ENCODE data around the gene MMP15.

MMP15 gene

GRCh38 chr16:58030136-58030840 lies 4.7 kb downstream of the MMP15 start:
- DNase-seq, result no peak
- TF ChIP-seq GATA1 (IDR thresholded peaks at IDR 0.05; ENCODE audit: low read depth, low read length) (no peak), POLR2A (IDR thresholded peaks at IDR 0.05; ENCODE audit: low read length) (no peak)

DNA sequence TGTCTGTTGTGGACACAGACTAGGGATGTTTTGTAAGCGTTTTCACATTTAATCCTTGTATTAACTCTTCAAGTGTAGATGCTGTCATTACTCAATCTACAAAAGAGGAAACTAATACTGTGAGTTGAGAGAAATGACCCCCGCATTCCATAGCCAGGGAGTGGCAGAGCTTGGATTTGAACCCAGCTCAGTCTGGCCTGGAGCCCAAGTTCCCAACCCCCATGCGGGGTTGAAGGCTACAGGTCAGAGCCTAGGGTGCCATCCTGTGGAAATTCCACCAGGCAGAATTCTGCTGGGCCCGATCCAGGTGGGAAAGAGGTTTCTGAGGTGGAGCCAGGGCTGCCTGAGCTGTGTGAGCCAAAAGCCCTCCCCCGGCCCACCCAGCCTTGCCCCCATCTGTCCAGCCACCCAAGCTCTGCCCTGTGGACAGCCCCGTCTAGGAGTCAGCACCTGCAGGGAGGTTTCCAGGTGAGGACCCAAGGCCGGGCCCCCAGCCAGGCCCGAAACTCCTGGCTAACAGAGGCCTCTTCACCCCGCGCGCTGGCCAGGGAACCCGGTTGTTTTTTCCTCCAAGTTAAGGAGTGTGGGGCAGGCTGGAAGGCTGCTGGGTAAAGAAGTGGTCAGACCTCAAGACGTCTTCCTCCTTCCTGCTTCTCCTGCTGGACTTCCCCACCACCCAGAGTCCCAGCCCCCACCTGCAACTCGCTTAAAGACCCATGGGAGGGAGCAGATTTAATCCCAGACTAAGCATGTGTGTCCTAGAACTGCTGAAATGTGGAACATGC lies 5.7 kb downstream of the MMP15 start:
- no peak for TF ChIP-seq GATA1 (IDR thresholded peaks at IDR 0.05; ENCODE audit: low read depth, low read length)
- TF ChIP-seq POLR2A (IDR thresholded peaks at IDR 0.05; ENCODE audit: low read length), result no peak

DNA sequence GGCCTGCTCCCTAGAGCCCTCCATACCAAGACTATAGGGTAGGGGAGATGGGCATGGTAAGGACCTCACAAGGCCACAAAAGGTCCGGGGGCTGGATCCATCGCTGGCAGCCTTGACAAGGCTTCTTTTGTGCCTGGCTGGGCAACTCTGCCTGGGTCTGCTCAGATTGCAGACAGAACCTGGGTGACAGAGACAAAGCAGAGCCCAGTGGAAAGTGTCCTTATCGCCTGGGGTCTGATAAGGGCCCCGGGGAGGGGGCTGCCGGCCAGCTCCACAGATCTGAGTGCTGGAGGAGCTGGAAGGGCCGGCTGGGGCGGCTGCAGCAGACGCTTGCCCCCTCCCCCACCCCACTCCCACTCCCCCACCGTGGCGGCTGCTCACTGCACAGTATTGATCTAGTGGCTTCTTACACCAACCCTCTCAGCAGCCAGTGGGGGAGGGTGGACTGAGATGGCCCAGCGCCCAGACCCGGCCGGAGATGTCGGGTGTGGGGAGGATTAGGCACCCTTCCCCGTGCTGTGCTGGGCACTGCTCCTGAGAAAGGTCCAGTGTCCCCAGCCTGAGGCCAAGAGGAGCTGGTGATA lies 7.2 kb downstream of the MMP15 start:
- DNase-seq, result no peak
- no peak for TF ChIP-seq GATA1 (IDR thresholded peaks at IDR 0.05; ENCODE audit: low read depth, low read length)
- no peak for TF ChIP-seq POLR2A (IDR thresholded peaks at IDR 0.05; ENCODE audit: low read length)

More for the DNA sequence above, 5.7 kb downstream of the MMP15 start:
- DNase-seq, result no peak

DNA sequence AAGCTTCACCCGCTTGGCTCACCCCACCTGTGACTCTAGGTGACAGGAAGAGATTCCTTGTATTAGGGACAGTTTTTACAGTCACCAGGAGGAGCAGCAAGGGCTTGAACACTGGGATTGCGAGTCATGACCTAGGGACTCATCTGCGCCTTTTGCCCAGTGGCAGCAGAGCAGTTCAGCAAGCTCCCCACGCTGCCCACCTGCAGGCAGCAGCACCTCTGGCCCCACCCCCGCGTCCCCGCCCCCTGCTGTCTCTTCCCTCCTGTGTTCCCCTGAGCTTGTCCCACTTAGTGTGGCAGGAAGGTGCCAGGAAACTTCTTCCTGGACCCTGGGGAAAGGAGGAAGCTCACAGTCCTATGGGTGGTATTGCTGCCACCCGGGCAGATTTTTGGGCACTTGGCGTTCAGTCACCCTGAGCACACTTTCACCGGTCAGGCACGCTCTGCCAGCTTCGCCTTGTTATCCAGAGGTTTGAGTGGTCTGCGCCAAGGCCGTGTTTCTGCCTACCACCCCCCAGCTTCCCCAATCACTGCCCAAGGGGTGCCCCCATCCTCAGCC lies 8.7 kb downstream of the MMP15 start:
- TF ChIP-seq POLR2A (IDR thresholded peaks at IDR 0.05; ENCODE audit: low read length) (no peak), GATA1 (IDR thresholded peaks at IDR 0.05; ENCODE audit: low read depth, low read length) (no peak)
- DNase-seq, result no peak

GRCh38 chr16:58034774-58035173 lies 9.2 kb downstream of the MMP15 start:
- TF ChIP-seq GATA1 (IDR thresholded peaks at IDR 0.05; ENCODE audit: low read depth, low read length), result no peak
- no peak for TF ChIP-seq POLR2A (IDR thresholded peaks at IDR 0.05; ENCODE audit: low read length)
- DNase-seq, result no peak

DNA sequence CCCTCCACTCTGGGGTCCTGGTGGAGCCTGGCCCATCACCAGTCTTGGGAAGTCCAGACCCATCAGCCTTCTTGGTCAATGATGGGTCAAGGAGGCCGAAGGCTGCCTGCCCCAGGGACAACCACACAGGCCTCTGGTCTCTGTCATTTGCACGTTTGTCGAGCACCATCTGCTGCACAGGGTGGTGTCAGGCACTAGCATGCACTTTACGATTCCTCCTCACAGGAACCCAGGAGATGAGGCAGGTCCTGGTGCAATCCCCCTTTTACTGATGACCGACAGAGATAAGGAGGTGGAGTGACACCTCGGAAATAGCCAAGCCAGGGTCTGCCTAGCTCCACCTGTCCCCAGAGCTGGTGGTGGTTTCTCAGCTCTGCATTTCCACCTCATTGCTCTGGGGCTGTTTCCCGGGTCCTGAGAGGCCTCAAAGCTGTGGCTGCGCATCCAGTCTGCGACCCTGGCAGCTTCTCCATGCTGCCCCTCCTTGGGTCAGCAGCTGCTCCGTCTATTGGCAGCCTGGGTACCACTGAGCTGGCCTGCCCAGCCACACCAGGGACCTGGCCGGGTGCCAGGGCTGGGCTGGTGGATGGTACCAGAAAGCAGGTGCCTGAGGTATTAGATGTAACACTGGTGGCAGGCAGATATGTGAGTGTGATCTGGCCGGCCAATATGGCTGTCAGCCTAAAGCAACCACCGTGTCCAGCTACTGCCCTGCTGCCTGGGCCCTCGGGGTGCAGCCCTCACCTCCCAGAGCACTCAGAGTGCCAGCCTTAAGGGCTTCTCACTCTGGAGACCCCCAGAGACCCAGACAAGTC lies 10.0 kb downstream of the MMP15 start:
- TF ChIP-seq POLR2A (IDR thresholded peaks at IDR 0.05; ENCODE audit: low read length), result no peak
- no peak for TF ChIP-seq GATA1 (IDR thresholded peaks at IDR 0.05; ENCODE audit: low read depth, low read length)
- DNase-seq, result no peak

- TF ChIP-seq POLR2A (IDR thresholded peaks at IDR 0.05; ENCODE audit: low read length) (no peak), GATA1 (IDR thresholded peaks at IDR 0.05; ENCODE audit: low read depth, low read length) (no peak)
- DNase-seq, result no peak
Measured at GRCh38 chr16:58036943-58037342, 11.4 kb downstream of the MMP15 start.

DNA sequence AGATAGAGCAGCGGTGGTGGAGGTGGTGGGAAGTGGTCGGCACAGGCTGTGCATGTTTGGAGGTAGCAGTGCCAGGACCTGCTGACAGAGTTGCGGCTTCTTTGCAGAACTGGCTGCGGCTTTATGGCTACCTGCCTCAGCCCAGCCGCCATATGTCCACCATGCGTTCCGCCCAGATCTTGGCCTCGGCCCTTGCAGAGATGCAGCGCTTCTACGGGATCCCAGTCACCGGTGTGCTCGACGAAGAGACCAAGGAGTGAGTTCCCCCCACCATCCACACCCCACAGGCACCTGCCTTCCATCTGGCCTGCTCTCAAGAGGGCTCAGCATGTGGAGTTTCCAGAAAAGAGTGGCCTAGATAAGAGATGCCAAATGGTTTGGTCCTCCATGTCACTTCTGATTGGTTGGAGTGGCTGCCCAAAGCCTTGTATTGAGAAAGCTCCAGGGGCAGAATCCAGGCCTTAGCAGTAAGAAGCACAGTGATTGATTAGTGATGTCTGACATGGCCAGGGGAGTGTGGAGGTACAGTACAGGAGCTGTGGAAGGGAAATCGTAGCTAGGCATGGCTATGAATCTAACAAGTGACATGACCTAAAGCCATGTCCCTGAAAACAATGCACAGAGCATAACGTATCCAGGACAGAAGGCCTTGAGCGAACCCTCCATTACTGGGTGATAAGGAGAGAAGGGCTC lies 12.0 kb downstream of the MMP15 start:
- DNase-seq, result no peak
- TF ChIP-seq POLR2A (IDR thresholded peaks at IDR 0.05; ENCODE audit: low read length) (no peak), GATA1 (IDR thresholded peaks at IDR 0.05; ENCODE audit: low read depth, low read length) (no peak)

GRCh38 chr16:58038219-58038641 lies 12.7 kb downstream of the MMP15 start:
- TF ChIP-seq POLR2A (IDR thresholded peaks at IDR 0.05; ENCODE audit: low read length) (no peak), GATA1 (IDR thresholded peaks at IDR 0.05; ENCODE audit: low read depth, low read length) (no peak)
- no peak for DNase-seq

GRCh38 chr16:58039829-58040495 lies 14.4 kb downstream of the MMP15 start:
- TF ChIP-seq GATA1 (IDR thresholded peaks at IDR 0.05; ENCODE audit: low read depth, low read length) (no peak), POLR2A (IDR thresholded peaks at IDR 0.05; ENCODE audit: low read length) (no peak)
- DNase-seq, result no peak

DNA sequence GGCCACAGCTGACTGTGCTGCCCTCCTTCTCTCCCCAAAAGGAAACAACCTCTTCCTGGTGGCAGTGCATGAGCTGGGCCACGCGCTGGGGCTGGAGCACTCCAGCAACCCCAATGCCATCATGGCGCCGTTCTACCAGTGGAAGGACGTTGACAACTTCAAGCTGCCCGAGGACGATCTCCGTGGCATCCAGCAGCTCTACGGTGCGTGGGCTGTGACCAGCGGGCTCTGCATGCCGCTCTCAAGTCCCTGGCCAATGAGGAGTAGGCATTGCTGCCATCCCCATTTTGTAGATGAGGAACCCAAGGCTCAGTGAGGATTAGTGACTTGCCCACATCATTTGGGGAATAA lies 14.9 kb downstream of the MMP15 start:
- no peak for TF ChIP-seq GATA1 (IDR thresholded peaks at IDR 0.05; ENCODE audit: low read depth, low read length)
- no peak for TF ChIP-seq POLR2A (IDR thresholded peaks at IDR 0.05; ENCODE audit: low read length)
- no peak for DNase-seq

- TF ChIP-seq GATA1 (IDR thresholded peaks at IDR 0.05; ENCODE audit: low read depth, low read length) (no peak), POLR2A (IDR thresholded peaks at IDR 0.05; ENCODE audit: low read length) (no peak)
- DNase-seq, result no peak
Measured at GRCh38 chr16:58040945-58041627, 15.5 kb downstream of the MMP15 start.
